Measurements from ENCODE around the gene ROGDI. TPM values are rescaled to one million over a fixed set of nuclear protein-coding genes. Genes with fewer than 3 reads are reported as not detected.

Gene ROGDI, protein sequence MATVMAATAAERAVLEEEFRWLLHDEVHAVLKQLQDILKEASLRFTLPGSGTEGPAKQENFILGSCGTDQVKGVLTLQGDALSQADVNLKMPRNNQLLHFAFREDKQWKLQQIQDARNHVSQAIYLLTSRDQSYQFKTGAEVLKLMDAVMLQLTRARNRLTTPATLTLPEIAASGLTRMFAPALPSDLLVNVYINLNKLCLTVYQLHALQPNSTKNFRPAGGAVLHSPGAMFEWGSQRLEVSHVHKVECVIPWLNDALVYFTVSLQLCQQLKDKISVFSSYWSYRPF
- total RNA-seq: 8.4 and 10.0 TPM in 2 replicates

GRCh38 chr16:4801962-4802658 is at the start of gene ROGDI:
TSS of gene ROGDI (minus strand) at chr16:4802633. CDS start at chr16:4802571, 62 bp downstream.

DNA sequence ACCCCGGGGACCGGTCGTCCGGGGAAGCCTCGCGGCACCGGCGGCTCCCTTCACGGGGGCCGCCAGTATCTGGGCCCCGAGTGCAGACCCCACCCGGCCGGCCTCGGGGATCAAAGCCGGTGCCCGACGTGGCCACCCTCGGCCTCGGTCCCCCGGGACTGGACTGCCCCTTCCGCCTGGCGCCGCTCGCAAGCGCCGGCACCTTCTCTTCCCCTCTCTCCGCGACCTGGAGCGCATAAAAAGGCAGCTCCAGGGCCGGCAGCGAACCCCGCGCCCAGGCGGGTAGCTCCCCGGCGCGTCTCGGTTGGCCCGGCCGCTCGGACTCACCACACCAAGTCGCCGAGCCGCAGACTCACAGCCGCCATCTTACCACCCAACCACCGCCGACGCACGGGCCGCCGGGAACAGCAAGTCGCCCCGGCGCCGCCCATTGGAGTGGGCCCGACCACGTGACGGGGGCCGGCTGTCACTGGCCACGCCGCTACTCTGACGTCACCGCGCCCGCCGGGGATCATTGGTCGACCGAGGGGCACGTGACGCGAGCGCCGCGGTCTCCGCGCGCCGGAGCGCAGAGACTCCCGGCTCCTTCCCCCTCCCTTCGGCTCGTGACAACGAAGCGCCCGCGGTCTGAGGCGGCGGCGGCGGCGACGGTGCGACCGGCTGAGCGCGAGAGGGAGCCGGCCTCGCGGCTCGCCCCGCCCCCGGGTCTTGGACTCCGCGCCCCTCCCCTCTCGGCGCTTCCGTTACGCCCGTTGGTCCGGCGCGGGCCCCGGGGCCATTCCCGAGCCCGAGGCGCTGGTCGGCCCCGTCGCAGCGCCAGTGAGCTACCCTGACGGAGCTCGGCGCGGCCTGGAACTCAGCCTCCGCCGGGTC is 44.7 kb upstream of the ROGDI start, which contains the start of the genes GLYR1 and UBN1:
Gene GLYR1 (minus strand): TSS at position 388 of the 873 bp plus-strand sequence. CDS start 23 bp downstream, at position 365.
Gene UBN1 (plus strand): TSS at position 581 of the 873 bp plus-strand sequence. CDS start 5,437 bp downstream, outside the sequence.

DNA sequence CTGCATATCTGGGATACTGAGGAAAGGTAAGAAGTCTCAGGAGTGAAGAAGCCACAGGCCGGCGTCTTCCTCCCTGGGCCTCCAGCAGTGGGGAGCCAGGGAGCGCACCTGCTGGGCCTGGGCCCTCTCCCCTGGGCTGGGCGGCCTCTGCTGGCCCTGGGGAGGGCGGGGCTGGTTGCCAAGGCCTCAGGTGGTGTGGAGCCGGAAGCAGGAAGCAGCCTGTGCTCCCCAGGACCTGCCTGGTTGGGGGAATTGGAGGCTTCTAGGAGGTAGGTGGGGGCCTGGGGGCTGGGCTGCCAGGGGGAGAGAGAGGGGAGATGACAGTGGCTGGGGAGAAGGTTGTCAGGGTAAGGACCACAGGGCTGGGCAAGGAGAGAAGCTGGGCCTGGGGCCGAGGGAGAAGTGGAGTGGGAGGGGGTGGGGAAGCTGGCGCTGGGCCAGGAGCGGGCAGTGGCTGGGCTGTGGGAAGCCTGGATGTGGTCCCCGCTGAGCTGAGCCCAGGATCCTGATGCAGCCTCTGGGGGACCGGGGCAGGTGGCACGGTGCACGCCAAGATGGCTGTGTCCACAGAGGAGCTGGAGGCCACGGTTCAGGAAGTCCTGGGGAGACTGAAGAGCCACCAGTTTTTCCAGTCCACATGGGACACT is 7.1 kb downstream of the ROGDI start, which contains the start of gene SMIM22:
Gene SMIM22 (plus strand): TSS at position 189 of the 647 bp plus-strand sequence. CDS start 366 bp downstream, at position 555.

DNA sequence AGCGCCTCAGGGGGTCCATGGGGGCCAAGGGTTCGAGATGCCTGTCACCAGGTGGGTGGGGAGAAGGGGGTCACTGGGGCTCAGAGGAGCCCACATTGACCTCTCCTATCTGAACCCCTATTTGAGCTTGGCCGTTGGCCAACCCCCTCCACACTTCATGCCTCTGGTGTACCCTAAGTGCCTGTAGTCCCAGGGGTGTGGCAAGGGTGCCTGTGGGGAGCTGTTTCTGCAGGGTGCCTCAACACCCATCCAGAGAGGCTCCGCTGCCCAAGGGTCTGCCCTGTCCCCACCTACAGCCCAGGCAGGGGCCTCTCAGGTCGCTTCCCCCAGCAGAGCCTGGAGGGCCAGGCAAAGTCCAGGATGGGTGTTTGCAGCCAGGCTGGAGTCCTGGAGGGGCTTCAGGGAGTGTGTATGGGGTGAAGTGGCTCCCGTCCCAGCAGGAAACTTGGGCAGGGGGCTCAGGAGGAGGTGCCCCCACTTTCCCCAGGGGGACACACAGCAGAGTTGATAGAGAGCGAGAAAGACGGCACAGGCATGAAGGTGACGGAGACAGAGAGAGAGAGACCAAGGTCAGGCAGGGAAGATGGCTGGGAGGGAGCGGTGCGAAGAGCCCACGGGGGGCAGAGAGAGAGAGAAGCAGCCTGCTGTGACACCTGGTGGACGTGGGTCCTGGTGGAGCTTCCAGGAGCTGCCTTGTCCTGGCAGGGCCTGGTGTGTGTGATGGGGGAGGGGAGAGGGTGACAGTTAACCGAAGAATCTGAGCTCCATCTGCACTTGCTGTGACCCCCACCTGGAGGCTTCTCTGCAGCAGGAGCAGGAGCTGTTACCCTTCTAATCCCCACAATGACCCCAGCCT is 14.6 kb downstream of the ROGDI start, which contains the start of gene SEPTIN12:
Gene SEPTIN12 (minus strand): TSS at position 719 of the 856 bp plus-strand sequence. CDS start 700 bp downstream, at position 19.

GRCh38 chr16:4766875-4767628 is 35.4 kb downstream of the ROGDI start, which contains the start of gene ZNF500:
TSS of gene ZNF500 (minus strand) at chr16:4767162. CDS start at chr16:4765978, 1,184 bp downstream.

Other genes with a start within 250 kb of the ROGDI start
- gene C16orf96, start 246.3 kb downstream of the ROGDI start, total RNA-seq: not detected in 2 replicates
- gene UBALD1, start 187.7 kb downstream of the ROGDI start, total RNA-seq: 3.6 and 9.4 TPM in 2 replicates
- 16.2 and 17.8 TPM in 2 replicates for gene MGRN1, start 177.8 kb downstream of the ROGDI start, total RNA-seq
- gene NUDT16L1, start 109.1 kb downstream of the ROGDI start, total RNA-seq: 24.5 and 30.2 TPM in 2 replicates
- 15.3 and 19.6 TPM in 2 replicates for gene ANKS3, start 68.4 kb downstream of the ROGDI start, total RNA-seq
- 0.32 and 0.46 TPM in 2 replicates for gene DNAAF8, start 68.1 kb downstream of the ROGDI start, total RNA-seq
- gene ZNF500, start 35.5 kb downstream of the ROGDI start, total RNA-seq: 5.2 and 6.5 TPM in 2 replicates
- gene SEPTIN12, start 14.3 kb downstream of the ROGDI start, total RNA-seq: not detected in 2 replicates
- not detected in 2 replicates for gene SMIM22, start 7.3 kb downstream of the ROGDI start, total RNA-seq
- gene GLYR1, start 44.7 kb upstream of the ROGDI start, total RNA-seq: 46.8 and 67.5 TPM in 2 replicates
- 19.3 and 23.7 TPM in 2 replicates for gene UBN1, start 44.8 kb upstream of the ROGDI start, total RNA-seq
- gene PPL, start 134.5 kb upstream of the ROGDI start, total RNA-seq: under 0.01 and 0.46 TPM in 2 replicates
- gene SEC14L5, start 155.7 kb upstream of the ROGDI start, total RNA-seq: not detected in 2 replicates
- 22.1 and 32.5 TPM in 2 replicates for gene NAGPA, start 231.3 kb upstream of the ROGDI start, total RNA-seq